Dermis lymphatic vessel endothelial cell (primary cell): ENCODE data around the gene NMUR1. TPM values are rescaled to one million over a fixed set of nuclear protein-coding genes. Genes with fewer than 3 reads are reported as not detected.

Experiments
- total RNA-seq: library from RNA; depleted of rRNA; stranded (reverse); fragments of >200 nt; gene quantifications from 2 replicates; pipeline ENCODE4 v1.2.1, GENCODE V29; 2014

The NMUR1 gene, protein sequence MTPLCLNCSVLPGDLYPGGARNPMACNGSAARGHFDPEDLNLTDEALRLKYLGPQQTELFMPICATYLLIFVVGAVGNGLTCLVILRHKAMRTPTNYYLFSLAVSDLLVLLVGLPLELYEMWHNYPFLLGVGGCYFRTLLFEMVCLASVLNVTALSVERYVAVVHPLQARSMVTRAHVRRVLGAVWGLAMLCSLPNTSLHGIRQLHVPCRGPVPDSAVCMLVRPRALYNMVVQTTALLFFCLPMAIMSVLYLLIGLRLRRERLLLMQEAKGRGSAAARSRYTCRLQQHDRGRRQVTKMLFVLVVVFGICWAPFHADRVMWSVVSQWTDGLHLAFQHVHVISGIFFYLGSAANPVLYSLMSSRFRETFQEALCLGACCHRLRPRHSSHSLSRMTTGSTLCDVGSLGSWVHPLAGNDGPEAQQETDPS
- 0.11 TPM in 1 of 2 replicates, not detected in the other for total RNA-seq

DNA sequence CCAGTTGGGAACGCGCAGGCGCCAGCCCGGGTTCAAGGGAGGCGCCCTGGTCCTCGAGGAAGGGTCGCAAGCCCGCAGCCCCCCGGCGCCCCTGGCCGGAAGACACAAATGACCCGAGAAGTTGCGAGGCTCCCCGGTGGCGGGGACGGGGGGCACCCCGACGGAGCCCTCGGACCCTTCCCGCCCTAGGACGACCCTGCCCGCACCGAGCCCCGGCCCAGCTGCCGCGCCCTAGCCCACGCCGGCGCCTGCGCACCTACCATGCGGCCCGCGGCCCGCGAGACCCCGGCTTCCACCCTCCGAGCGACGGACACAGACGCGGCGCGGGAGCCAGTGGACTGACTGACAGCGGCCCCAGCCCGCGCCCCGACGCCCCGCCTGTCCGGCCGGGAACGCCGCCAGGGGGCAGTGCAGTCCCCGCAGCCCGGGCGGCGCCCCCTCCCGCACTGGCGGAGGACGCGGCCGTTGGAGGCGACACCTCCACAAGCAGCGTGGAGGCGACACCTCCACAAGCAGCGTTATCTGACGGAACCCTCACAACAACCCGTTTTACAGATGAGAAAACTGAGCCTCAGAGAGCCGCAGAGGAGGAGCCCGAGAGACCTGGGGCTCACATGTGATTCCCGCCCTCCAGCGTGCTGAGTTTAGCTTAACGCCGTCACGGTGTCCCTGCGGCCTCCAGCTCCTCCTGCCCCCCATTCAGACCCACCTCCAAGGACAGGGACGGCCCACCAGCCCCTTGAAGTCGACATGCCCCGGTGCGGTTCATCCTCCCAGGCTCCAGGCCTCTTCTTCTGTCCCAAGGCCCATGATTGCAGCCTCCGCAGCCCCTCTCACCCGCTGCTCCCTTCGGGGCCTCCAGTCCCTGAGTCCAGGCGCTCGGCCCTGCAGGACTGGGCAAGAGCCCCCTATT lies at the start of gene NMUR1:
Gene NMUR1 (minus strand): TSS at position 347 of the 913 bp plus-strand sequence. CDS start 84 bp downstream, at position 263.

Other genes with a start within 250 kb of the NMUR1 start
- 10.7 and 13.0 TPM in 2 replicates for gene B3GNT7, start 134.7 kb downstream of the NMUR1 start, total RNA-seq
- gene NCL, start 66.0 kb downstream of the NMUR1 start, total RNA-seq = 131 and 231 TPM in 2 replicates
- not detected in 2 replicates for gene TEX44, start 62.4 kb upstream of the NMUR1 start, total RNA-seq
- 968 and 1,468 TPM in 2 replicates for gene PTMA, start 178.1 kb upstream of the NMUR1 start, total RNA-seq